ENCODE data around the gene FECH.

GRCh38 chr18:57533868-57534510 lies 52.5 kb downstream of the FECH start:
- TF ChIP-seq, protein P1, sequence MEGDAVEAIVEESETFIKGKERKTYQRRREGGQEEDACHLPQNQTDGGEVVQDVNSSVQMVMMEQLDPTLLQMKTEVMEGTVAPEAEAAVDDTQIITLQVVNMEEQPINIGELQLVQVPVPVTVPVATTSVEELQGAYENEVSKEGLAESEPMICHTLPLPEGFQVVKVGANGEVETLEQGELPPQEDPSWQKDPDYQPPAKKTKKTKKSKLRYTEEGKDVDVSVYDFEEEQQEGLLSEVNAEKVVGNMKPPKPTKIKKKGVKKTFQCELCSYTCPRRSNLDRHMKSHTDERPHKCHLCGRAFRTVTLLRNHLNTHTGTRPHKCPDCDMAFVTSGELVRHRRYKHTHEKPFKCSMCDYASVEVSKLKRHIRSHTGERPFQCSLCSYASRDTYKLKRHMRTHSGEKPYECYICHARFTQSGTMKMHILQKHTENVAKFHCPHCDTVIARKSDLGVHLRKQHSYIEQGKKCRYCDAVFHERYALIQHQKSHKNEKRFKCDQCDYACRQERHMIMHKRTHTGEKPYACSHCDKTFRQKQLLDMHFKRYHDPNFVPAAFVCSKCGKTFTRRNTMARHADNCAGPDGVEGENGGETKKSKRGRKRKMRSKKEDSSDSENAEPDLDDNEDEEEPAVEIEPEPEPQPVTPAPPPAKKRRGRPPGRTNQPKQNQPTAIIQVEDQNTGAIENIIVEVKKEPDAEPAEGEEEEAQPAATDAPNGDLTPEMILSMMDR (IDR thresholded peaks at IDR 0.05) = no peak
- TF ChIP-seq POLR2A (IDR thresholded peaks at IDR 0.05) = no peak
